Measurements from ENCODE around the gene CD276.
"Not testable (repeated sequence)": the region's sequence is repeated elsewhere in the genome, so short reads cannot be mapped to it uniquely, and the experiment has no call there.

CD276 gene

GRCh38 chr15:73699249-73700040 is 15.3 kb downstream of the CD276 start:
- Histone ChIP-seq H4K20me1 (ENCODE audit: low read depth, low read length) (no peaks in the 10 kb centered on the region), H2AFZ (ENCODE audit: low read depth, low read length, severe bottlenecking) (no peak overlapping the region), H3K79me2 (ENCODE audit: insufficient read depth, low read length) (no peaks in the 10 kb centered on the region), H3K4me2 (ENCODE audit: low read depth, low read length, poor library complexity, severe bottlenecking) (no peak overlapping the region), H3F3A (ENCODE audit: insufficient read depth) (no peaks in the 10 kb centered on the region), H3K9ac (ENCODE audit: low read length) (no peak overlapping the region), H3K36me3 (ENCODE audit: low read length) (no peaks in the 10 kb centered on the region), H3K27me3 (ENCODE audit: low read length) (no peaks in the 10 kb centered on the region), H3K4me3 (ENCODE audit: insufficient read depth, low read length, poor library complexity, severe bottlenecking) (no peak overlapping the region), H3K27ac (ENCODE audit: low read depth, low read length) (no peak overlapping the region), H3K9me3 (ENCODE audit: insufficient read depth, low read length) (no peaks in the 10 kb centered on the region), H3K9me2 (replicated peaks; ENCODE audit: insufficient read depth, low read length) (no peaks in the 10 kb centered on the region)
- TF ChIP-seq EZH2phosphoT487 (conservative IDR thresholded peaks at IDR 0.05; ENCODE audit: low read length) (no peak), CTCF (IDR thresholded peaks at IDR 0.05; ENCODE audit: insufficient read depth, low read length, poor library complexity, severe bottlenecking) (no peak)

GRCh38 chr15:73700041-73700842 is 16.1 kb downstream of the CD276 start:
- Histone ChIP-seq H2AFZ (ENCODE audit: low read depth, low read length, severe bottlenecking) (no peak overlapping the region), H3K4me3 (ENCODE audit: insufficient read depth, low read length, poor library complexity, severe bottlenecking) (no peak overlapping the region), H3K9ac (ENCODE audit: low read length) (no peak overlapping the region), H3K9me2 (replicated peaks; ENCODE audit: insufficient read depth, low read length) (no peaks in the 10 kb centered on the region), H4K20me1 (ENCODE audit: low read depth, low read length) (no peaks in the 10 kb centered on the region), H3K9me3 (ENCODE audit: insufficient read depth, low read length) (no peaks in the 10 kb centered on the region), H3K36me3 (ENCODE audit: low read length) (no peaks in the 10 kb centered on the region), H3K4me2 (ENCODE audit: low read depth, low read length, poor library complexity, severe bottlenecking) (no peak overlapping the region), H3K79me2 (ENCODE audit: insufficient read depth, low read length) (no peaks in the 10 kb centered on the region), H3K27ac (ENCODE audit: low read depth, low read length) (no peak overlapping the region), H3F3A (ENCODE audit: insufficient read depth) (no peaks in the 10 kb centered on the region), H3K27me3 (ENCODE audit: low read length) (no peaks in the 10 kb centered on the region)
- peak; percentile 84 for TF ChIP-seq CTCF (IDR thresholded peaks at IDR 0.05; ENCODE audit: insufficient read depth, low read length, poor library complexity, severe bottlenecking)
- TF ChIP-seq EZH2phosphoT487 (conservative IDR thresholded peaks at IDR 0.05; ENCODE audit: low read length) = no peak

GRCh38 chr15:73702311-73703239 is 18.4 kb downstream of the CD276 start:
- not testable (repeated sequence) for H3K4me3 ChIP-seq (ENCODE audit: insufficient read depth, low read length, poor library complexity, severe bottlenecking); H3K9me3 ChIP-seq (ENCODE audit: insufficient read depth, low read length); H3K36me3 ChIP-seq (ENCODE audit: low read length); H3F3A ChIP-seq (ENCODE audit: insufficient read depth); H3K27me3 ChIP-seq (ENCODE audit: low read length); H4K20me1 ChIP-seq (ENCODE audit: low read depth, low read length); H2AFZ ChIP-seq (ENCODE audit: low read depth, low read length, severe bottlenecking); H3K27ac ChIP-seq (ENCODE audit: low read depth, low read length); H3K9me2 ChIP-seq (replicated peaks; ENCODE audit: insufficient read depth, low read length); H3K9ac ChIP-seq (ENCODE audit: low read length); H3K4me2 ChIP-seq (ENCODE audit: low read depth, low read length, poor library complexity, severe bottlenecking); H3K79me2 ChIP-seq (ENCODE audit: insufficient read depth, low read length)

- H3F3A ChIP-seq (ENCODE audit: insufficient read depth); H3K36me3 ChIP-seq (ENCODE audit: low read length); H3K4me3 ChIP-seq (ENCODE audit: insufficient read depth, low read length, poor library complexity, severe bottlenecking); H3K9me2 ChIP-seq (replicated peaks; ENCODE audit: insufficient read depth, low read length); H2AFZ ChIP-seq (ENCODE audit: low read depth, low read length, severe bottlenecking); H4K20me1 ChIP-seq (ENCODE audit: low read depth, low read length); H3K27me3 ChIP-seq (ENCODE audit: low read length); H3K4me2 ChIP-seq (ENCODE audit: low read depth, low read length, poor library complexity, severe bottlenecking); H3K79me2 ChIP-seq (ENCODE audit: insufficient read depth, low read length); H3K27ac ChIP-seq (ENCODE audit: low read depth, low read length); H3K9ac ChIP-seq (ENCODE audit: low read length); H3K9me3 ChIP-seq (ENCODE audit: insufficient read depth, low read length): not testable (repeated sequence)
Measured at GRCh38 chr15:73703601-73704000, 19.4 kb downstream of the CD276 start.

- not testable (repeated sequence) for H3K36me3 ChIP-seq (ENCODE audit: low read length); H3K27ac ChIP-seq (ENCODE audit: low read depth, low read length); H3K9me2 ChIP-seq (replicated peaks; ENCODE audit: insufficient read depth, low read length)
Measured at GRCh38 chr15:73704142-73704868, 20.1 kb downstream of the CD276 start.

More at GRCh38 chr15:73704142-73704868, 20.1 kb downstream of the CD276 start:
- not testable (repeated sequence) for H3K27me3 ChIP-seq (ENCODE audit: low read length); H3K9me3 ChIP-seq (ENCODE audit: insufficient read depth, low read length); H3F3A ChIP-seq (ENCODE audit: insufficient read depth); H3K4me2 ChIP-seq (ENCODE audit: low read depth, low read length, poor library complexity, severe bottlenecking); H2AFZ ChIP-seq (ENCODE audit: low read depth, low read length, severe bottlenecking); H3K4me3 ChIP-seq (ENCODE audit: insufficient read depth, low read length, poor library complexity, severe bottlenecking); H3K9ac ChIP-seq (ENCODE audit: low read length); H4K20me1 ChIP-seq (ENCODE audit: low read depth, low read length); H3K79me2 ChIP-seq (ENCODE audit: insufficient read depth, low read length)

All from SU-DHL-6 (cell line).